WTC11 (cell line): Measurements from ENCODE around the gene RTEL1. TPM values are rescaled to one million over a fixed set of nuclear protein-coding genes. Genes with fewer than 3 reads are reported as not detected.

Experiments used
- ATAC-seq: fragments of 200-7000 bp; cut with Tn5 transposase; 2 replicates; pipeline ENCODE4 v1.10.0; 2021; ENCODE audit warnings: mild to moderate bottlenecking, moderate library complexity
- CTCF ChIA-PET: fragments of 300-600 bp; sonication (Branson Sonifier 250); formaldehyde crosslinking; loops from one replicate; lab custom pipeline; 2021; ENCODE audit warnings: antibody characterized with exemption; lab: Charles Lee
- POLR2A ChIA-PET: fragments of 350-600 bp; sonication (Branson Sonifier 250); formaldehyde crosslinking; loops from one replicate; lab custom pipeline; 2021; ENCODE audit warnings: antibody characterized with exemption; lab: Charles Lee
- DNase-seq: peaks from one replicate; pipeline ENCODE4 v3.0.0; 2021; ENCODE audit warnings: low spot score
- H3K27ac Mint-ChIP-seq: 2 replicates; pipeline ENCODE4 v1.8.0; 2021; ENCODE audit warnings: mixed read lengths
- H3K27me3 Mint-ChIP-seq: 2 replicates; pipeline ENCODE4 v1.8.0; 2021; ENCODE audit warnings: low read depth, mild to moderate bottlenecking, moderate library complexity, mixed read lengths
- H3K36me3 Mint-ChIP-seq: 2 replicates; pipeline ENCODE4 v1.8.0; 2021; ENCODE audit warnings: mixed read lengths
- H3K4me1 Mint-ChIP-seq: 2 replicates; pipeline ENCODE4 v1.8.0; 2022; ENCODE audit warnings: mixed read lengths
- H3K4me3 Mint-ChIP-seq: 2 replicates; pipeline ENCODE4 v1.8.0; 2021; ENCODE audit warnings: mild to moderate bottlenecking, moderate library complexity, mixed read lengths
- H3K9me3 Mint-ChIP-seq: 2 replicates; pipeline ENCODE4 v1.8.0; 2021; ENCODE audit warnings: mixed read lengths
- AFF4 ChIP-seq: sonication (generic); formaldehyde crosslinking; IDR thresholded peaks from 2 replicates; pipeline ENCODE4 v1.8.1; 2023; ENCODE audit warnings: mild to moderate bottlenecking, missing genetic modification reagents, borderline replicate concordance
- CBFB ChIP-seq: sonication (generic); formaldehyde crosslinking; IDR thresholded peaks from 2 replicates; pipeline ENCODE4 v1.8.1; 2022; ENCODE audit warnings: mild to moderate bottlenecking, low read depth, missing genetic modification reagents
- E2F5 ChIP-seq: sonication (generic); formaldehyde crosslinking; IDR thresholded peaks from 2 replicates; pipeline ENCODE4 v1.8.1; 2022; ENCODE audit warnings: mild to moderate bottlenecking, moderate library complexity, missing genetic modification reagents
- FOXJ3 ChIP-seq: sonication (generic); formaldehyde crosslinking; IDR thresholded peaks from 2 replicates; pipeline ENCODE4 v1.9.0; 2021; ENCODE audit warnings: missing genetic modification reagents, mild to moderate bottlenecking, borderline replicate concordance
- FOXK1 ChIP-seq: sonication (generic); formaldehyde crosslinking; IDR thresholded peaks from 2 replicates; pipeline ENCODE4 v1.8.0; 2022; ENCODE audit warnings: mild to moderate bottlenecking, moderate library complexity, missing genetic modification reagents
- MAX ChIP-seq: sonication (generic); formaldehyde crosslinking; IDR thresholded peaks from 2 replicates; pipeline ENCODE4 v1.8.0; 2022; ENCODE audit warnings: mild to moderate bottlenecking, missing genetic modification reagents
- NFE2L1 ChIP-seq: sonication (generic); formaldehyde crosslinking; IDR thresholded peaks from 2 replicates; pipeline ENCODE4 v1.8.1; 2023; ENCODE audit warnings: missing genetic modification reagents
- NR2C2 ChIP-seq: sonication (generic); formaldehyde crosslinking; IDR thresholded peaks from 2 replicates; pipeline ENCODE4 v1.8.0; 2022; ENCODE audit warnings: mild to moderate bottlenecking, missing genetic modification reagents
- RELA ChIP-seq: sonication (generic); formaldehyde crosslinking; IDR thresholded peaks from 2 replicates; pipeline ENCODE4 v1.8.1; 2022; ENCODE audit warnings: missing genetic modification reagents, mild to moderate bottlenecking, borderline replicate concordance
- SMAD3 ChIP-seq: sonication (generic); formaldehyde crosslinking; IDR thresholded peaks from 2 replicates; pipeline ENCODE4 v1.8.0; 2022; ENCODE audit warnings: missing genetic modification reagents, mild to moderate bottlenecking, borderline replicate concordance
- STAT6 ChIP-seq: sonication (generic); formaldehyde crosslinking; conservative IDR thresholded peaks from 2 replicates; pipeline ENCODE4 v1.8.1; 2023; ENCODE audit warnings: mild to moderate bottlenecking, low read depth, missing genetic modification reagents, moderate library complexity
- TCF7 ChIP-seq: sonication (generic); formaldehyde crosslinking; IDR thresholded peaks from 2 replicates; pipeline ENCODE4 v1.8.0; 2022; ENCODE audit warnings: mild to moderate bottlenecking, low read depth, missing genetic modification reagents, moderate library complexity
- TEAD4 ChIP-seq: sonication (generic); formaldehyde crosslinking; IDR thresholded peaks from 2 replicates; pipeline ENCODE4 v1.8.0; 2022; ENCODE audit warnings: mild to moderate bottlenecking, missing genetic modification reagents
- ZBTB21 ChIP-seq: sonication (generic); formaldehyde crosslinking; IDR thresholded peaks from 2 replicates; pipeline ENCODE4 v1.8.1; 2023; ENCODE audit warnings: mild to moderate bottlenecking, missing genetic modification reagents, borderline replicate concordance
- ZMAT4 ChIP-seq: fragments of 250-450 bp; sonication (Bioruptor Pico); IDR thresholded peaks from 2 replicates; pipeline ENCODE4 v1.9.0; 2021; ENCODE audit warnings: mild to moderate bottlenecking
- ZNF232 ChIP-seq: sonication (generic); formaldehyde crosslinking; IDR thresholded peaks from 2 replicates; pipeline ENCODE4 v1.8.0; 2022; ENCODE audit warnings: mild to moderate bottlenecking, missing genetic modification reagents
- ZNF423 ChIP-seq: fragments of 250-450 bp; sonication (Bioruptor Pico); IDR thresholded peaks from 2 replicates; pipeline ENCODE4 v2.1.2; 2022; ENCODE audit warnings: mild to moderate bottlenecking, moderate library complexity
- ZNF512 ChIP-seq: sonication (generic); formaldehyde crosslinking; IDR thresholded peaks from 2 replicates; pipeline ENCODE4 v1.8.1; 2022; ENCODE audit warnings: missing genetic modification reagents, borderline replicate concordance
- total RNA-seq: library from RNA; stranded (reverse); gene quantifications from 3 replicates; pipeline ENCODE4 v1.2.3, GENCODE V29; 2021

The RTEL1 gene
- total RNA-seq, 1 experiment from 2014 or later, result 44.9 TPM

GRCh38 chr20:63645218-63645617, 12.9 kb upstream of the RTEL1 start:
- POLR2A ChIA-PET, result no interaction called here
- TF ChIP-seq ZBTB21 (no peak), STAT6 (CRISPR knock-in tag) (no peak), MAX (CRISPR knock-in tag) (no peak), ZMAT4 (CRISPR knock-in tag) (no peak), NFE2L1 (CRISPR knock-in tag) (no peak), ZNF512 (CRISPR knock-in tag) (no peak), E2F5 (CRISPR knock-in tag) (no peak), CBFB (CRISPR knock-in tag) (no peak), RELA (CRISPR knock-in tag) (no peak), TEAD4 (no peak), SMAD3 (CRISPR knock-in tag) (no peak), FOXJ3 (CRISPR knock-in tag) (no peak), TCF7 (no peak), NR2C2 (CRISPR knock-in tag) (no peak), FOXK1 (CRISPR knock-in tag) (no peak), ZNF232 (CRISPR knock-in tag) (no peak), ZNF423 (no peak), AFF4 (CRISPR knock-in tag) (no peak)
- ATAC-seq (no peak), DNase-seq (no peak)
- Mint-ChIP-seq H3K27me3 (no peaks in the 10 kb centered on the region; the same call in 1 of the 2 replicates), H3K9me3 (no peaks in the 10 kb centered on the region), H3K4me1 (peaks cover 4% of the 10 kb centered on the region; the same call in 1 of the 2 replicates), H3K36me3 (no peaks in the 10 kb centered on the region), H3K27ac (no peak overlapping the region), H3K4me3 (no peak overlapping the region)
- CTCF ChIA-PET, result interaction anchor here (0.6 to 1.3 kb wide), 2 partner anchors 13 to 1145 kb away, joined by 4 to 5 read pairs; partner anchors contain the start of gene RTEL1
